NCI-H524 (cell line): Measurements from ENCODE around the gene ASRGL1.
A peak's percentile ranks its signal among the peaks of the same experiment; 100 is the strongest.

Source experiments
- DNase-seq, 2 experiments: peaks; one replicate each; lab custom pipeline; 2025; lab: John Stamatoyannopoulos, UW

ASRGL1 gene

DNA sequence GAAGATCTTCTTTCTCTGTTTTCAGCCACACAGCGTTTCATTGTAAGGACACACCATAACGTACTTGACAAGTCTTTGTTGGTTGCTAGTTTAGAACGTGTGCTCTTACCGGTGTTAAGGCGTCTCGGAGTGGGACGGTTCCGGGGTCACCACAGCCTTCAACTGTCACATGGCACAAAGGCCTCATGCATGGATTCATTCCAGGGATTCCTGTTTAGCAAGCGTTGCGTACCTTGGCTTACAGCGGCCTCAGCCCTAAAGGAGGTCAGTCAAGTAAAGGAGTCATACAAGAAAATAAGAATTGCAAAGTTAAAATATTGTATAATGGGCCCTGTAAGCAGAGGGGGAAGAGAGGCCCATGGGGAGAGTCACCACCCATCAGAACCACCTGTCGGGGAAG is 79.3 kb downstream of the ASRGL1 start:
- DNase-seq, result no peak

GRCh38 chr11:62418136-62418535 is 80.9 kb downstream of the ASRGL1 start:
- DNase-seq, result no peak

- no peak for DNase-seq
Measured at GRCh38 chr11:62418733-62419132, 81.5 kb downstream of the ASRGL1 start, which contains the start of gene SCGB1A1. Gene SCGB1A1 (plus strand): TSS chr11:62419033. CDS start chr11:62419096, 63 bp downstream.

- DNase-seq, result no peak
Measured at GRCh38 chr11:62419314-62419929, 82.2 kb downstream of the ASRGL1 start.

DNA sequence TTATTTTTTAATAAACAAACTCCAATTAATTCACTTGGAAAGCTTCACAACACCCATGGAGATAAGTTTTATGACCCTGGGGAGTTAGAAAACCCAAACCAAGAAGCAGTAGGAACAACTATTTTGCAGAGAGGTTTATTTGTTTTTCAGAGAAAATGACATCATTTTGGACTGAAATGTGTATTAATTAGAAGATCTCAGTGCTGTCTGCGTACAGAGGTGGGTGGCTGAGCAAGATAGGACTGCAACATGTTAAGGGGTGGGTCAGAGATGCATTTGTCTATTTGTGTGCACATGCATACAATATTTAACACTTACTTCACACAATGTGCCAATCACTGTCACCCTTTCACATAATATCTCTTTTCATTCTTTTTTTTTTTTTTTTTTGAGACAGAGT is 82.7 kb downstream of the ASRGL1 start:
- DNase-seq, result no peak

GRCh38 chr11:62420882-62421281 is 83.6 kb downstream of the ASRGL1 start:
- no peak for DNase-seq

GRCh38 chr11:62421996-62422395 is 84.7 kb downstream of the ASRGL1 start:
- no peak for DNase-seq

DNA sequence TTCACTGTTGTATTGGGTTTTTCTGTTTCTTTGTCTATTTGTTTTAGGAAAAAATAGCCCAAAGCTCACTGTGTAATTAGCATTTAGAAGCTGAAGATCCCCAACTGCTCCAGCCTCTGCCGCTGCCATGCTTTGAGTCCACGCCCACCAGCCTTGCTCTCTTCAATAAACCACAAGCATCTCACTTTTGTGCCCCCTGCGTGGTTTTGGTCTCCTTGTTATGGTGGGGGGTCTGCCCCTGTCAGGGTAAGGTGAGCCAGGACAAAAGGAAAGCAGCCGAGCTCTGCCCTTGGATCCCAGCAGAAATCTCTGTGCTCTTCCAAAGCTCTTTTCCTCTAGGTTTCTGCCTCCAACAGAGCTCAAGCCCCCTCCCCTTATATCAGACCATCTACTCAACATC is 85.8 kb downstream of the ASRGL1 start:
- no peak for DNase-seq

DNA sequence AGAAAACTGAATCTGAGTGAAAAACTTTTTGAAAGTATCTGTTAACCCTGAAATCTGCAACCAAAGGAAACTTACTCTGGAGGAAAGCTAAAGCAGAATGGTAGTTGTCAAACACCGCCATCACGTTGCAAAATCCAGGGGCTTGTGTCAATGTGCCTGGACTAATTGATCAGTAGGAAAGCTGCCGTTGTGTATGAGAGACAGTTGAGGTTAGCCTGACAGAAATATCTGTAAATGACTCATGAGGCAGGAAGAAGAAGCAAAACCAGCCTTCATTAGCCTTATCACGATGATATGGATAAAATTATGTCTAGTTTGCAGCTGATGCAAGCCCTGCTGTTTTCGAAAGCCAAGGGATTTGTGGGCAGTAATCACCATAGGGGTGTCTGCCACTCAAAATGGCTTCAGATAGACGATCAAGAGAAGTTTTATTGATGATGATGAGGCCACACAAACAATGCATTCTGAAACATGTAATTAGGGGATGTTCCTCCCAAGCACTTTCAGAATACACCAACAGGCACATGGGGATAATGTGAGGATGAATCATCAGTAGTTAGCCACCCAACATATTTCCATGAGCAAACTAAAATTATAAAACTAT is 90.5 kb downstream of the ASRGL1 start:
- DNase-seq, result no peak

GRCh38 chr11:62428871-62429560 is 91.8 kb downstream of the ASRGL1 start:
- no peak for DNase-seq

DNA sequence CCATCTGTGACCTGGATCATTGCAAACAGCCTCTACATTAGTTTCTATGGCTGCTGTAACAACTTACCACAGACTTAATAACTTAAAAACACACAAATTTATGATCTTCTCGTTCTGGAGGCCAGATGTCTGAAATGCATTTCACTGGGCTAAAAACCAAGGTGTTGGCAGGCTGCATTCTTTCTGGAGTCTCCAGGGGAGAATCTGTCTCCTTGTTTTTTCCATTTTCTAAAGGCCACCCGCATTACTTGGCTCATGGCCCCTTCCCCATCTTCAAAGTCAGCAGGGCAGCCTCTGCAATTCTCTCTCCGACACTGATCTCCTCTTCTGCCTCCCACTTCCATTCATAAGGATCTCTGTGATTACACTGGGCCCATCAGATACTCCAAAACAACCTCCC is 93.2 kb downstream of the ASRGL1 start:
- no peak for DNase-seq

DNA sequence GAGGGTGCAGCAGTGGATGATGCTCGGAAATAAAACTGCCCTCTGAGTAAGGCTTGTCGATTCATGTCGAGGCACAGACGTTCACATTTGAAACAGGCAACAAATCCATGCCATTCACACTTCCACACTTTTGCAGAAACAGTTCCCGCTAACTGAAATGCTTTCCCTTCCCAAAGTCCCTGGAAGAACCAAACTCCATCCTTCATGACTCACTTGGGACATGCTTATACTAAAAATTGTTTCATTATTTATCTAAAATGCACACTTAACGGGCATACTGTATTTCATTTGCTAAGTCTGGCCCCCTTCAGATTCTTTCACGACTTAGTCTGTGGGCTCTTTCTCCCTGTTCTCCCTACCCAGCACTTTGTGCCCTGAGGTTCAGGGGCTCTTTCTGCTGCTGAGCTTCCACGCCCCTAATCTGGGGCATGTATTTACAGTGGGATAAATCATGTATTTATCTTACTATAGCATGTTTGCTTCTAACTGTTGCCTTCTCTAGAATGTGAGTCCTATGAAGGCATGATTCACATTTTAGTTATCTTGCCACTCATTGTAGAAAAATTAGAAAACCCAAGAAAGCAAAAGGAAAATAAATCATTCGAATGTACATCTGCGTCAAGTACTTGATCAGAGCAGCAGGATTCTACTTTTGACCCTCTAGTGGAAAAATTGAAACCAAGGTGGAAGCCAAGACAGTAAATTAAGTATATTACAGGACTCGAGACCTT is 94.1 kb downstream of the ASRGL1 start:
- no peak for DNase-seq

- no peak for DNase-seq
Measured at GRCh38 chr11:62432695-62433094, 95.4 kb downstream of the ASRGL1 start.

DNA sequence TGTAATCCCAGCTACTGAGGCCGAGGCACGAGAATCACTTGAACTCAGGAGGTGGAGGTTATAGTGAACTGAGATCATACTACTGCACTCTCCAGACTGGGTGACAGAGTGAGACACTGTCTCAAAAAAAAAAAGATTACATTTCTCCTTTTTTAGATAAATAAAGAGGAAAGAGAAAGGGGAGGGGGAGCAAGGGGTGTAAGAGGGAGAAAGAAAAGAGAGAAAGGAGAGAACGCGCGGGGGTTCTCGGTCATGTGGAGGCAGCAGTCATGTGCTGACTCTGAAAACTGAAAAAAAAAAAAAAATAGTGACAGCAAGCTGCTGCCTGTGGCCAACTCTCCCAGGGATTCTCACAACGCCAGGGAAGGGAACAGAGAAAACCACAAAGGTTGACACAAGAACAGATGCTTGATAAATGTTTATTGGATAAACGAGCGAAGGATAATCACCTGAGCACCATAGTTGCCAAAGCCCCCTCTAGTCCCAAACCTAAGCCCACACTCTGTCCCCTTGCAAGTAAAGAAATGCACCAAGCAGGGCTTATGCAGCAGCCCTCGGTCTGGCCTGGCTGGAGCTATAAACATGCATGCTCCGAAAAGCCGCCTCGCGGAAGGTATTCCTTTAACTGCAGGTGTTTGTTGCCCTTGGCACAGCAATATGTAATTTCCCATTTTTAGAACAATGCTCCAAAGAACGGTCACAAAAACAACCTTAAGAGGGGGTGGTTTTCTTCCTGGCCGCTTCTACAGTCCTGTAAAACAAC is 96.1 kb downstream of the ASRGL1 start:
- DNase-seq, result no peak

- DNase-seq, result no peak
Measured at GRCh38 chr11:62433904-62434276, 96.6 kb downstream of the ASRGL1 start.

DNA sequence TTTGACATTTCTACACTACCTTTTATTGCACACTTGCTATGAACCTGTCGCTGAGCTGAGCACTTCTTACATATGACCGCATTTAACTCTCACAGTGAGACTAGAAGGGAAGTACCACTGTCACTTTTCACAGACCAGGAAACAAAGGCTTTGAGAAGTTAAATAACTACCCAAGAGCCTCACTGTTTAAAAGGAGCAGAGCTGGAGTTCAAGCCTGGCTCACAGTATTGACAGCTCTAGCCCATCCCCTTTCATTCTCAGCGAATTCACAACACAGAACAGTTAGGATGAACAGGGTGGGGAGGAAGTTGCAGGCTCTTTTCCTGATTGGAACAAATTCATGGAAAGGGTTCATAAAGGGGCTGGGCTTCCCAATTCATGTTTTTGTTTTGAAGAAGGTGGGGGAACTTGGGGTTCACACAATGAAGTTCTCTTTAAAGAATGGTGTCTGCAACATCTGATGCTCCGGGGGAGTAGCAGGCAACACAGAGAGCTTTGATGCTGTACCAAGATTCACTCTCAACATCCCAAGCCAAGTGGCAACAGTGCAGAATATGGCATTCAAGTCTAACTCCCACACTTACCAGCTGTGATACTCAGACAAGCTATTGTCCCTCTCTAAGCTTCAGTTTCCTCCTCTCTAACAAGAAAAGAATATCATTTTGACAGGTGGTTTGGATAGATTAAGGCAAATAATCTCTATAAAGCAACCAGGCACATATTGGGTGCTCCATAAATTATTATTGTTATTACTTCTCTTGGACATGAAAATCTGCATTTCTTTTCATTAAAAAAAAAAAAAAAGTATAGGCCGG is 98.8 kb downstream of the ASRGL1 start:
- peak in 1 of 2 experiments; percentile 12 for DNase-seq

DNA sequence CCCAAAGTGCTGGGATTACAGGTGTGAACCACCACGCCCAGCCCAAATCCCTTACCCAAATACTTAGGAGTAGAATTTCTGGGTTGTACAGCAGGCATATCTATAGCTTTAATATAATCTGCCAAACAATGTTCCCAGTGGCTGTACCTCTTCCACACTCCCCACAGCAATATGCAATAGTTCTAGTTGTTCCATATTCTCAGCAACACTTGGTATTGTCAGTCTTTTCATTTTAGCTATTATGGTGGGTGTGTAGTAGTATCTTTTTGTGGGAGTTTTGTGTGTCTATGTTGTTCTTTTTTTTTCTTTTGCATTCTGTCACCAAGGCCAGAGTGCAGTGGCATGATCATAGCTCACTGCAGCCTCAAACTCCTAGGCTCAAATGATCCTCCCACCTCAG is 100.4 kb downstream of the ASRGL1 start:
- no peak for DNase-seq

- no peak for DNase-seq
Measured at GRCh38 chr11:62438641-62439040, 101.4 kb downstream of the ASRGL1 start.

DNA sequence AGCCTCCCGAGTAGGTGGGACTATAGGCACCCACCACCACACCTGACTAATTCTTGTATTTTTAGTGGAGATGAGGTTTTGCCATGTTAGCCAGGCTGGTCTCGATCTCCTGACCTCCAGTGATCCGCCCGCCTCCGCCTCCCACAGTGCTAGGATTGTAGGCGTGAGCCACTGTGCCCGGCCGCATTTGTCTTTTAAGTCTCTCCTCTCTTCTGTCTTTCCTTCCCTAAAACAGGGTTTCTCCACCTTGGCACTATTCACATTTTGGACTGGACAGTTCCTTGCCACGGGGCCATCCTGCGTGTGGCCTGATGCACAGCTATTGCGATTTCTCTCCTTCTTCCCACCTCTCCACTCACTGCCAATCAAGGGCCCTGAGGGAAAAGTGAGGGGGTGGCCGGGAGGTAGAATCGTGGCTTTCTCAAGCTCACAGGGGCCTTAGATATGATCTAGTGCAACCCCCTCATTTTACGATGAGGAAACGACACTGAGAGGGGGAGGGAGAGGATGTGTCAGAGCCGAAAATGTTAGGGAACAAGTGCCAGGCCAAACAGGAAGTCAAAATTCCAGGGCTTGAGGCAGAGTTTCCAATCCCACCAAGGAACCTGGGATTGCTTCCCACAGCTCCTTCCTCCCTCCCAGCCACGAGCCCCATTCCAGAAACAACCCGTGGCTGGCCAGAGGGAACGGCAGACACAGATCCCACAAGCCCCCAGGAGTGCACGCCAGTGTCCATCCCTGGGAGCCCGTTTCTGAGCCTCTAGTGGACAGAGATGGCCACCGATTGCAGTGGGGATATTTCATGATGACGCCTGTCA is 102.7 kb downstream of the ASRGL1 start:
- no peak for DNase-seq
